GM10248 (cell line): ENCODE results near the gene CHST13.

Experiments
- CTCF ChIA-PET: fragments of 300-600 bp; sonication (Branson Sonifier 250); formaldehyde crosslinking; extraction: SDS; loops from one replicate; lab custom pipeline; 2021; ENCODE audit warnings: antibody characterized with exemption; lab: Yijun Ruan, JAX
- POLR2A ChIA-PET: fragments of 350-650 bp; sonication (Branson Sonifier 250); formaldehyde crosslinking; extraction: SDS; loops from one replicate; lab custom pipeline; 2020; ENCODE audit warnings: antibody characterized with exemption; lab: Yijun Ruan, JAX
- DNase-seq: peaks from one replicate; pipeline ENCODE4 v3.0.0; 2012; ENCODE audit errors: extremely low spot score
- CTCF ChIP-seq: IDR thresholded peaks from 2 replicates; pipeline ENCODE4 v1.5.1; 2012; ENCODE audit warnings: mild to moderate bottlenecking, low read depth; ENCODE audit errors: extremely low read depth, missing control alignments, control extremely low read depth

The CHST13 gene

GRCh38 chr3:126503701-126504100 is 20.3 kb upstream of the CHST13 start:
- TF ChIP-seq CTCF, result no peak
- ChIA-PET CTCF (no interaction called here), POLR2A (no interaction called here)
- no peak for DNase-seq

- no peak for DNase-seq
- POLR2A ChIA-PET, result no interaction called here
- CTCF ChIA-PET, result no interaction called here
- TF ChIP-seq CTCF, result no peak
Measured at GRCh38 chr3:126507886-126508285, 16.1 kb upstream of the CHST13 start.

GRCh38 chr3:126508564-126508964 is 15.4 kb upstream of the CHST13 start:
- ChIA-PET CTCF (no interaction called here), POLR2A (no interaction called here)
- no peak for TF ChIP-seq CTCF
- DNase-seq, result no peak

- POLR2A ChIA-PET, result no interaction called here
- no peak for DNase-seq
- CTCF ChIA-PET, result interaction anchor here (1.0 kb wide), 2 partner anchors 9 to 1039 kb away, joined by 3 to 4 read pairs; no protein-coding TSS in a partner anchor
- no peak for TF ChIP-seq CTCF
Measured at GRCh38 chr3:126509597-126510307, 14.2 kb upstream of the CHST13 start.

- CTCF ChIA-PET, result interaction anchor here (1.0 to 2.2 kb wide), 3 partner anchors 8 to 1038 kb away, joined by 3 to 10 read pairs (median 4); no protein-coding TSS in a partner anchor
- no peak for DNase-seq
- TF ChIP-seq CTCF, result no peak
- POLR2A ChIA-PET, result no interaction called here
Measured at GRCh38 chr3:126510308-126510910, 13.5 kb upstream of the CHST13 start.

- CTCF ChIA-PET, result interaction anchor here (2.2 kb wide), 1 partner anchor 12 kb away, joined by 10 read pairs; no protein-coding TSS in a partner anchor
- POLR2A ChIA-PET, result no interaction called here
- no peak for DNase-seq
- TF ChIP-seq CTCF, result no peak
Measured at GRCh38 chr3:126511291-126511690, 12.7 kb upstream of the CHST13 start.
